Smooth muscle cell (in vitro differentiated cells): ENCODE measurements around the gene TBCEL. TPM values are rescaled to one million over a fixed set of nuclear protein-coding genes. Genes with fewer than 3 reads are reported as not detected.
"Not testable (repeated sequence)": the region's sequence is repeated elsewhere in the genome, so short reads cannot be mapped to it uniquely, and the experiment has no call there.

Source experiments
- DNase-seq: peaks from one replicate; lab custom pipeline; 2025; ENCODE audit not compliant: unreplicated experiment; lab: John Stamatoyannopoulos, UW
- H2AFZ ChIP-seq: fragments of 200-600 bp; sonication (generic); 2 replicates; pipeline ENCODE4 v1.6.0; 2016; ENCODE audit warnings: antibody characterized with exemption, low read depth, mild to moderate bottlenecking
- H3F3A ChIP-seq: fragments of 200-600 bp; sonication (generic); 2 replicates; pipeline ENCODE4 v1.6.0; 2017; ENCODE audit warnings: antibody characterized with exemption, low read depth
- H3K27ac ChIP-seq: fragments of 200-600 bp; sonication (generic); 2 replicates; pipeline ENCODE4 v1.5.1; 2016; ENCODE audit warnings: low read depth, mild to moderate bottlenecking
- H3K27me3 ChIP-seq: fragments of 200-600 bp; sonication (generic); 2 replicates; pipeline ENCODE4 v1.6.1; 2016; ENCODE audit warnings: low read depth, mild to moderate bottlenecking
- H3K36me3 ChIP-seq: fragments of 200-600 bp; sonication (generic); 2 replicates; pipeline ENCODE4 v1.5.1; 2016; ENCODE audit warnings: low read depth
- H3K4me1 ChIP-seq: fragments of 200-600 bp; sonication (generic); 2 replicates; pipeline ENCODE4 v1.5.1; 2016; ENCODE audit warnings: low read depth
- H3K4me2 ChIP-seq: fragments of 200-600 bp; sonication (generic); 2 replicates; pipeline ENCODE4 v1.6.0; 2016; ENCODE audit warnings: mild to moderate bottlenecking
- H3K4me3 ChIP-seq: fragments of 200-600 bp; sonication (generic); 2 replicates; pipeline ENCODE4 v1.5.1; 2016; ENCODE audit warnings: mild to moderate bottlenecking
- H3K79me2 ChIP-seq: fragments of 200-600 bp; sonication (generic); 2 replicates; pipeline ENCODE4 v1.6.0; 2016; ENCODE audit warnings: low read depth, mild to moderate bottlenecking
- H3K9ac ChIP-seq: fragments of 200-600 bp; sonication (generic); 2 replicates; pipeline ENCODE4 v1.6.0; 2016; ENCODE audit warnings: low read depth
- H3K9me3 ChIP-seq: fragments of 200-600 bp; sonication (generic); replicated peaks from 2 replicates; pipeline ENCODE4 v1.5.1; 2016; ENCODE audit warnings: low read depth
- H4K20me1 ChIP-seq: fragments of 200-600 bp; sonication (generic); 2 replicates; pipeline ENCODE4 v1.6.0; 2016; ENCODE audit warnings: low read depth
- CTCF ChIP-seq: fragments of 200-600 bp; sonication (generic); IDR thresholded peaks from 2 replicates; pipeline ENCODE4 v1.5.1; 2017; ENCODE audit warnings: borderline replicate concordance, mild to moderate bottlenecking, antibody characterized with exemption; ENCODE audit not compliant: insufficient read depth, poor library complexity, severe bottlenecking
- WGBS: methylation state at CpG from one replicate; pipeline ENCODE4 v1.1.7; 2016; ENCODE audit warnings: low lambda C conversion rate; 5-methylcytosine and 5-hydroxymethylcytosine counted together
- polyA plus RNA-seq: library from polyadenylated mRNA; unstranded; fragments of >200 nt; fragmentation: Nextera tagmentation; extraction: Ambion mirVana; gene quantifications from 2 replicates; pipeline ENCODE4 v1.2.1, GENCODE V29; 2016
- total RNA-seq: library from RNA; depleted of rRNA; stranded (reverse); fragments of >200 nt; gene quantifications from 2 replicates; pipeline ENCODE4 v1.2.3, GENCODE V29; 2014

Gene TBCEL
- total and polyA plus RNA-seq, 2 experiments from 2014 or later = 9.6 to 16.0 TPM

GRCh38 chr11:121018746-121019145 is 5.2 kb upstream of the TBCEL start:
- Histone ChIP-seq H3K9me3 (no peaks in the 10 kb centered on the region), H3K27ac (no peak overlapping the region)

GRCh38 chr11:121021718-121022117 is 2.2 kb upstream of the TBCEL start:
- H3K4me3 ChIP-seq, H3F3A ChIP-seq, H2AFZ ChIP-seq, H3K27ac ChIP-seq, H3K36me3 ChIP-seq, H3K27me3 ChIP-seq, H3K4me2 ChIP-seq, DNase-seq, H3K4me1 ChIP-seq, H3K9me3 ChIP-seq, H3K9ac ChIP-seq: not testable (repeated sequence)
- WGBS = 96% methylated on average over 34 of the region's 36 CpGs
- Histone ChIP-seq H3K79me2 (peaks cover 26% of the 10 kb centered on the region), H4K20me1 (peaks cover 14% of the 10 kb centered on the region)

More at GRCh38 chr11:121018746-121019145, 5.2 kb upstream of the TBCEL start:
- H3K4me3 ChIP-seq = no peak overlapping the region
- H3K9ac ChIP-seq = no peak overlapping the region
- no peak overlapping the region for H3K4me2 ChIP-seq
- 32% methylated on average over 1 of the region's 1 CpG for WGBS
- H3K79me2 ChIP-seq = no peaks in the 10 kb centered on the region
- H2AFZ ChIP-seq = no peak overlapping the region
- no peaks in the 10 kb centered on the region for H3F3A ChIP-seq
- H4K20me1 ChIP-seq = no peaks in the 10 kb centered on the region
- no peaks in the 10 kb centered on the region for H3K4me1 ChIP-seq
- no peak for TF ChIP-seq CTCF
- H3K36me3 ChIP-seq = no peaks in the 10 kb centered on the region
- no peak for DNase-seq
- H3K27me3 ChIP-seq = no peaks in the 10 kb centered on the region

- no peak for TF ChIP-seq CTCF
- 57% methylated on average over 3 of the region's 3 CpGs for WGBS
- peak overlapping the region; percentile 78 for H3K9ac ChIP-seq
- H3K4me1 ChIP-seq = peaks cover 7% of the 10 kb centered on the region
- H3K27me3 ChIP-seq = no peaks in the 10 kb centered on the region
- peak overlapping the region; percentile 94 for H3K4me2 ChIP-seq
- peaks cover 43% of the 10 kb centered on the region for H4K20me1 ChIP-seq
- H3F3A ChIP-seq = no peaks in the 10 kb centered on the region
- peak overlapping the region; percentile 44 for H3K27ac ChIP-seq
- H3K36me3 ChIP-seq = no peaks in the 10 kb centered on the region
- no peak overlapping the region for H2AFZ ChIP-seq
- peaks cover 43% of the 10 kb centered on the region for H3K79me2 ChIP-seq
- DNase-seq = no peak
- H3K4me3 ChIP-seq = peak overlapping the region; percentile 70
- H3K9me3 ChIP-seq = no peaks in the 10 kb centered on the region
These were observed 1.1 kb downstream of the TBCEL start for GRCh38 chr11:121024989-121025388.

GRCh38 chr11:121029153-121029552 is 5.3 kb downstream of the TBCEL start:
- Histone ChIP-seq H3K79me2 (peaks cover 53% of the 10 kb centered on the region), H3K27me3 (no peaks in the 10 kb centered on the region), H3K9me3 (no peaks in the 10 kb centered on the region), H4K20me1 (peaks cover 74% of the 10 kb centered on the region), H3K36me3 (no peaks in the 10 kb centered on the region), H3K4me3 (no peak overlapping the region), H3K4me1 (peaks cover 7% of the 10 kb centered on the region), H3K9ac (no peak overlapping the region), H2AFZ (no peak overlapping the region), H3K27ac (no peak overlapping the region), H3K4me2 (no peak overlapping the region), H3F3A (no peaks in the 10 kb centered on the region)
- WGBS = 77% methylated on average over 2 of the region's 2 CpGs
- TF ChIP-seq CTCF = no peak
- no peak for DNase-seq
